ENCODE data around the gene NAE1.

The NAE1 gene

GRCh38 chr16:66858740-66859396, 28.1 kb upstream of the NAE1 start:
- CTCF ChIA-PET, result interaction anchor here (0.6 to 1.6 kb wide), 2 partner anchors 9 to 251 kb away, joined by 3 to 5 read pairs; no protein-coding TSS in a partner anchor
- POLR2A ChIA-PET, result interaction anchor here (1.1 kb wide), 1 partner anchor 29 kb away, joined by 3 read pairs; the partner anchor contains the start of gene NAE1
- TF ChIP-seq SP1 (IDR thresholded peaks at IDR 0.05), result no peak
- no peak for TF ChIP-seq CTBP1 (IDR thresholded peaks at IDR 0.05; ENCODE audit: borderline replicate concordance)
- no peak for TF ChIP-seq FOXA1 (IDR thresholded peaks at IDR 0.05)
- TF ChIP-seq, protein P1, sequence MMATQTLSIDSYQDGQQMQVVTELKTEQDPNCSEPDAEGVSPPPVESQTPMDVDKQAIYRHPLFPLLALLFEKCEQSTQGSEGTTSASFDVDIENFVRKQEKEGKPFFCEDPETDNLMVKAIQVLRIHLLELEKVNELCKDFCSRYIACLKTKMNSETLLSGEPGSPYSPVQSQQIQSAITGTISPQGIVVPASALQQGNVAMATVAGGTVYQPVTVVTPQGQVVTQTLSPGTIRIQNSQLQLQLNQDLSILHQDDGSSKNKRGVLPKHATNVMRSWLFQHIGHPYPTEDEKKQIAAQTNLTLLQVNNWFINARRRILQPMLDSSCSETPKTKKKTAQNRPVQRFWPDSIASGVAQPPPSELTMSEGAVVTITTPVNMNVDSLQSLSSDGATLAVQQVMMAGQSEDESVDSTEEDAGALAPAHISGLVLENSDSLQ (IDR thresholded peaks at IDR 0.05), result no peak
- TF ChIP-seq BHLHE40 (IDR thresholded peaks at IDR 0.05; ENCODE audit: borderline replicate concordance), result no peak
- no peak for TF ChIP-seq ELF4 (IDR thresholded peaks at IDR 0.05)
- TF ChIP-seq SUZ12 (IDR thresholded peaks at IDR 0.05), result no peak
- TF ChIP-seq TARDBP (IDR thresholded peaks at IDR 0.05), result no peak
- TF ChIP-seq ZNF384 (IDR thresholded peaks at IDR 0.05), result no peak
- TF ChIP-seq NFRKB (IDR thresholded peaks at IDR 0.05), result no peak
- no peak for TF ChIP-seq HDGF (IDR thresholded peaks at IDR 0.05; ENCODE audit: borderline replicate concordance)
- TF ChIP-seq LEF1 (IDR thresholded peaks at IDR 0.05; ENCODE audit: borderline replicate concordance), result no peak
- TF ChIP-seq FOXK2 (IDR thresholded peaks at IDR 0.05), result no peak
- no peak for TF ChIP-seq L3MBTL2 (conservative IDR thresholded peaks at IDR 0.05)
- TF ChIP-seq ARNT (IDR thresholded peaks at IDR 0.05), result no peak
- no peak for TF ChIP-seq FOXM1 (IDR thresholded peaks at IDR 0.05; ENCODE audit: borderline replicate concordance)
- DNase-seq (ENCODE audit: extremely low spot score), result no peak

DNA sequence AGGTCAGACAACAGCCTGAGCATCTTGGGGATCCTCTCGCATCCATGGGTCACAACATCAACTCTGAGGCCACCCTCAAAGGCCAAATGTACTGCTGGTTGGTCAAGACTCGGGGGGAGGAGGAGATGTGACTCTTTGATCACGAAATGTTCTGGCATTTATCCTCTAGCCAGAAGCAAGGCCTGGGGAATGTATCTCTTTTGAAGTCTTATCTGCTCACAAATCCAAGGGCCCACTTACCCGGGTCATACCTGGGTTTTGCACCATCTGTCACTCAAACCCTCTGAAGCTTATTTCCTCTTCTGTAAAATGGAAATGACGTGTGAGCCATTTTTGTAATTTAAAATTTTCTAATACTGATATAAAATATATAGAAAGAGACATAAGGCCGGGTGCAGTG, 26.7 kb upstream of the NAE1 start:
- no peak for TF ChIP-seq BHLHE40 (IDR thresholded peaks at IDR 0.05; ENCODE audit: borderline replicate concordance)
- TF ChIP-seq TARDBP (IDR thresholded peaks at IDR 0.05), result no peak
- no peak for TF ChIP-seq SP1 (IDR thresholded peaks at IDR 0.05)
- TF ChIP-seq L3MBTL2 (conservative IDR thresholded peaks at IDR 0.05), result no peak
- TF ChIP-seq ELF4 (IDR thresholded peaks at IDR 0.05), result no peak
- no peak for TF ChIP-seq SUZ12 (IDR thresholded peaks at IDR 0.05)
- TF ChIP-seq, protein P1 (IDR thresholded peaks at IDR 0.05), result no peak
- no peak for TF ChIP-seq CTBP1 (IDR thresholded peaks at IDR 0.05; ENCODE audit: borderline replicate concordance)
- no peak for TF ChIP-seq FOXK2 (IDR thresholded peaks at IDR 0.05)
- no peak for TF ChIP-seq ZNF384 (IDR thresholded peaks at IDR 0.05)
- DNase-seq (ENCODE audit: extremely low spot score), result no peak
- ChIA-PET POLR2A (interaction anchor here (1.7 kb wide), 1 partner anchor 16 kb away, joined by 4 read pairs; no protein-coding TSS in a partner anchor), CTCF (interaction anchor here (1.2 kb wide), 1 partner anchor 16 kb away, joined by 3 read pairs; no protein-coding TSS in a partner anchor)

GRCh38 chr16:66856801-66857200, 26.0 kb upstream of the NAE1 start:
- TF ChIP-seq CTBP1 (IDR thresholded peaks at IDR 0.05; ENCODE audit: borderline replicate concordance) (no peak), TARDBP (IDR thresholded peaks at IDR 0.05) (no peak), NFRKB (IDR thresholded peaks at IDR 0.05) (no peak), FOXK2 (IDR thresholded peaks at IDR 0.05) (no peak), HDGF (IDR thresholded peaks at IDR 0.05; ENCODE audit: borderline replicate concordance) (no peak), SP1 (IDR thresholded peaks at IDR 0.05) (no peak), ARNT (IDR thresholded peaks at IDR 0.05) (no peak), FOXM1 (IDR thresholded peaks at IDR 0.05; ENCODE audit: borderline replicate concordance) (no peak), ZNF384 (IDR thresholded peaks at IDR 0.05) (no peak), LEF1 (IDR thresholded peaks at IDR 0.05; ENCODE audit: borderline replicate concordance) (no peak), L3MBTL2 (conservative IDR thresholded peaks at IDR 0.05) (no peak), BHLHE40 (IDR thresholded peaks at IDR 0.05; ENCODE audit: borderline replicate concordance) (no peak), ELF4 (IDR thresholded peaks at IDR 0.05) (no peak)
- TF ChIP-seq, protein P1 (IDR thresholded peaks at IDR 0.05), result no peak
- ChIA-PET POLR2A (interaction anchor here (1.7 kb wide), 1 partner anchor 16 kb away, joined by 4 read pairs; no protein-coding TSS in a partner anchor), CTCF (interaction anchor here (1.2 kb wide), 1 partner anchor 16 kb away, joined by 3 read pairs; no protein-coding TSS in a partner anchor)
- no peak for DNase-seq (ENCODE audit: extremely low spot score)

DNA sequence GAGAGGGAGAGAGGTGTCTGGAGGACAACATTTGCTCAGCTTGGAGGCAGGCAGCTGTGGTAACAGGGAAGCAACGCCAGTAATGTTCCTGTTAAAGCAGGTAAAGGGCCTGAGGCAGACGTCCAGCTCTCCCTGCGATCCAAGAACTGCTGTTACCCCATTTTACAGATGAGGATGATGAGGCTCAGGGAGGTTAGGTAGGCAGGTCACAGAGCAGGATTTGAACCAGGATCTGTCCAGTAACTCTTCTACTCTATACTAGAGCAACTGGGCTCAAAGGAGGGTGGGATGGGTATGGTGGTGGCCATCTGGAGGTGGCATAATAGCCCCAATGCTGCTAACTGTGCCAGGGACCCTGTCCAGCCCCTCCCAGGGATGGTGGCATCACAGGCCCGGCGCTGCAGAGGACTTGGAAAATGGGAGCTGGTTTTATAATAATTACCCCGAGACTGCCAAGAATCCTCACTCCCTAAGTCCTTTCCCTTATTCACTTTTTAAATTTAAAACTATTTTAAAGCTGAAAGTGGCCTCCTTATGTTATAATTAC, 25.5 kb upstream of the NAE1 start:
- DNase-seq (ENCODE audit: extremely low spot score), result no peak
- TF ChIP-seq TARDBP (IDR thresholded peaks at IDR 0.05) (no peak), ARNT (IDR thresholded peaks at IDR 0.05) (no peak), ZNF384 (IDR thresholded peaks at IDR 0.05) (no peak), NFRKB (IDR thresholded peaks at IDR 0.05) (no peak)
- CTCF ChIA-PET, result interaction anchor here (1.2 kb wide), 1 partner anchor 17 kb away, joined by 3 read pairs; no protein-coding TSS in a partner anchor
- POLR2A ChIA-PET, result interaction anchor here (1.7 kb wide), 1 partner anchor 17 kb away, joined by 4 read pairs; no protein-coding TSS in a partner anchor

GRCh38 chr16:66853261-66854139, 22.7 kb upstream of the NAE1 start:
- ChIA-PET CTCF (interaction anchor here (1.2 kb wide), 2 partner anchors 14 to 23 kb away, joined by 3 to 4 read pairs; partner anchors contain the start of gene NAE1), POLR2A (interaction anchor here (1.2 kb wide), 1 partner anchor 23 kb away, joined by 3 read pairs; the partner anchor contains the start of gene NAE1)
- TF ChIP-seq SP1 (IDR thresholded peaks at IDR 0.05) (no peak), FOXM1 (IDR thresholded peaks at IDR 0.05; ENCODE audit: borderline replicate concordance) (no peak), ELF4 (IDR thresholded peaks at IDR 0.05) (no peak), HDGF (IDR thresholded peaks at IDR 0.05; ENCODE audit: borderline replicate concordance) (no peak), SUZ12 (IDR thresholded peaks at IDR 0.05) (no peak)
- DNase-seq (ENCODE audit: extremely low spot score), result no peak

All from HEK293T (cell line).